Bone marrow (tissue), 2 donors: ENCODE data around the gene ARHGAP22.

Experiments used
- DNase-seq, 2 donors: peaks; one replicate each; lab custom pipeline; 2025; lab: John Stamatoyannopoulos, UW

ARHGAP22 gene

DNA sequence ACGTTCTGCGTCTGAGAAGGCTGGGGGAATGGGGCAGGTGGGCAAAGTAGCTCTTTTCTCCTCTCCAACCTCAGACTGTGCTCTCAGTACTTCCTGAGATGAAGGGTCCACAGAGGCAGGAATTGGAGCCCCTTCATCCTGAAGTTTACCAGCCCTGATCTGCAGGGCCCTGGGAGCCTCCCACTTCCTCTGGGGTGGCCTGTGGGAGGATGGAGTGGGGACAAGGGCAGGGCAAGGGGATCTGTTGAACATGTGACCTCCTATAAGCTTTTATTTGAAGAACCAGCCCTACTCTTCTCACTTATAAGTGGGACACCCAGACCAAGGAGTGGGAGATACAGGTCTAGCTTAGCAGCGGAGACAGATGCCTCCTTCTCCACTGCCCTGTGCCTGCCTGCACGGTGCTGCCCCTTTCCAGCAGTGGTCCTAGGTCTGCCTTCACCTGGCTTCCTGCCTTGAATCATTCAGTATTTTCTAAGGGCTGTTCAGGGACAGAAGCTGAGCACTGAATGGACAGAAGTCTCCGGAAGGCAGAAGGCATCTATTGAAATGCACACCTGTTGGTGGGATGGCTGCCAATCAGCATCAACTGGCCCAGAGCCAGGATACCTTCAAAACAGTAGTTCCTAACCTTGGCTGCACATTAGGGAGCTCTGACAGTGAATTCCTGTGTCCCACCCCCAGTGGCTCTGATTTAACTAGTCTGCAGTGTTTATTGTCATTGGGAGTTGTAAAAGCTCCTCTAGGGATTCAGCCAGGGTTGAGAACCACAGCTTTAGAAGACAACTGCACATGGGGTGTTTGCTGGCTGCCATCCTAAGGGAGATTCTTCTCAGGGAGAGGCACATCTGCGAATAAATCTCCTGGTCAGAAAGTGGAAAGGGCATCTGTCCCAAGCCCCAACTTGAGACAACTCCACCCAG lies 2.7 kb upstream of the ARHGAP22 start:
- no peak for DNase-seq

DNA sequence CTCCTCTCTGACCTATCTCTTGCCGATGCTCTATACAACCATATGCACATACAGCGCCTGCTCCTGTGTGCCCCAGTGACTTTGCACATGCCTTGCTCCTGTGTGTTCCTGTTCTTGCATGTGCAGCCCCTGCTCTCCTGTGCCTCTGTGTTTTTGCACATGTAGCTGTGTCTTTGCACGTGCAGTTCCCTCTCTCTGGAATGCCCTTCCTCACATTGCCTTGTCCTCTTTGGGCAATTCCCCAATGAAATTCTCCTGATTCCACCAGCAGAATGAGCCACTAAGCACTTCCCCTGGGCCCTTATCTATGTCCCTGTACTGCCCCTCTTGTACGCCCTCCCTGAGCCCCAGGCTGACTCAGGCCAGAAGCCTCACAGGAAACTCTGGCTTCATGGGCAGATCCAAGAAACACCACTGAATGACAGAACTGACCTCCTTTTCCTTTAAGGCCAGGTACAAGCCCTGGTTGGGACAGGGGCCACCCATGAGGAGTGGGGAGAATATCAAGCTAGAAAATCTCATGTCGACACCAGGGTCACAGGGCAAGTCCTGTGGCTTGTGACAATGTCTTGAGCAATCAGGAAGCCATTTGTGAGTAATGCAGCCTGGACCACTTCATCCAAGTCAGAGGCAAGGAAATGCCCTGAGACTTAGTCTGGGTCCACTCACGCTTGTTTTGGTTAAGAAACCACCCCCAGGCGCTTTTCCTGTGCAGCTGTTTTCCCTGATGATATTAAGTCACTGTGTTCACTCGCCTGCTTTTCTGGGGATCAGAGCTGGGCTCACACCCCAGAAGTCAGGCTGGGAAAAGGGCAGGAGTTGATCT lies 1.9 kb upstream of the ARHGAP22 start:
- peak; percentile 35 to 88 for DNase-seq

DNA sequence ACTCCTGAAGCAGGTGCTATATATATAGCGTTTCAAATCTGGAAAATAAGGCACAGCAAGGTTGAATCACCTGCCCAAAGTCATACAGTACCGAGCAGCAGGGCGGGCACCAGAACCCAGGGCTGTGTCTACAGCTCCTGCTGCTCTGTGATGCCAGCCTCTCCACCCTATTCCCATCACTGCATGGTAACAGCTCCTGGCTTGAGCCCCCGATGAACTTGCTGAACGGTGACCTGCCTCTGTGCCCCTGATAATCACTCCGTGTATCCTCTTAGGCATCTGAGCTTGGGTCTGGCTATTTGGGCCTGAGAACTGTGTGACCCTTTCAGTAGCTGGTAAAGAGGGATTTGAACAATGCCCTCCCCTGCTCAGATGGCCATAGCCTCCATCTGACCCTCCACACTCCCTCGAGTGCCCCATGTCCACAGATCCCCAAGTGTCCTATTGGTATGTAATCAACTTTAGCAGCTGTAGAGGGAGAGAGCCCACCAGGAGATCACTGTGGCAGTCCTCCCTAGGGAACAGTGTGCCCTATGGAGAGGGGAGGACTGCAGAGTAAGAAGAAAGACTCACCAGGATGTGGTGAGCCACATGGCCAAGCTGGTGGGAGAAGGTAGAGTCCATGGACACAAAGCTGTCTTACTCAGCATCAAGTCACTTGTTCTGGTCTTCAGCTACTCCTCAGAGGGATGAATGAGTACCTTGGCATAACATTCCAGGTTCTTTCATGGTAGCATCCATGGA lies 1.1 kb upstream of the ARHGAP22 start:
- DNase-seq = peak in 1 of 2 donors; percentile 7

DNA sequence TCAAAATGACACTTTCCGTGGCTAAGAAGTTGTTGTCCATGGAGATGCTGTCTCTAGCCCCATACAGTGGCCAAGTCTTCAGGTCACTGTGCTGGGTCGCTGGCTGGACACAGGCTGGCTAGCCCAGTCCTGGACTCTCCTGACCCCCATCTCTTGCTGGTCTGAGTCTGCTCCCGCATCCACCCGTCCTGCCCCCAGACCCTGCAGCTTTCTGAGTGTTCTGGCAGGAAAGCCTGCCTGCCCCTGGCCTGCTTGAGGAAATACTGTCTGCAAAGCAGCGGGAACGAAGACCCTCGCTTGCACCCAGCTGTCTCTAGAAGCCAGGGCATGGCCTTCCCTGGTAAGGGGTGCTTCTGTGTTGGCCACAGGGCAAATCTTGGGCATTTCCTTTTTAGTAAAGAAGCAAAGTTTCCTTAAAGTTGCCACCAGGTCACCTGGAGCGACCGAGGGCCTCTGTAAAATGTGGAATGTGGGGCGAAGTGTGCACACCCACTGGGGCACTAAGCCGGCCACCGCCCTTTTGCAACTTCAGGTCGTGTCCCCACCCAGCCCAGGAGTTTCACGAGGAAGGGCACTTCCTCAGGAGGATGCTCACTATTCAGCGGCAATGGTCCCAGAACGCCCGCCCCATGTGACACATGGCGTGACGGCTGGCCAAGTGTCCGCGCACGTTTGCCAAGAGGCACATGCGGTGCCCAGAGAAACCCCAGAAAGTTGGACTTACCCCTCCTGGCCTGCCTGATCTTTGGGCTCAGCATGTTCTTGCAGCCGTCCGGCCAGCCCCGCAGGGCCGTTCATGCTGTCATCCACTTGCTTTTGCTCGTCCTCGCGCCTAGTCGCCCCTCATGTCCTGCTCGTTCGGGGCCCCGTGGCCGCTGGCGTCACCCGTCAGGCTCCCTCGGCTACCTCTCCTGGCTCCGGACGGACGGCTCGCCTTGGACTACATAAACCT lies 558 bp downstream of the ARHGAP22 start:
- no peak for DNase-seq

DNA sequence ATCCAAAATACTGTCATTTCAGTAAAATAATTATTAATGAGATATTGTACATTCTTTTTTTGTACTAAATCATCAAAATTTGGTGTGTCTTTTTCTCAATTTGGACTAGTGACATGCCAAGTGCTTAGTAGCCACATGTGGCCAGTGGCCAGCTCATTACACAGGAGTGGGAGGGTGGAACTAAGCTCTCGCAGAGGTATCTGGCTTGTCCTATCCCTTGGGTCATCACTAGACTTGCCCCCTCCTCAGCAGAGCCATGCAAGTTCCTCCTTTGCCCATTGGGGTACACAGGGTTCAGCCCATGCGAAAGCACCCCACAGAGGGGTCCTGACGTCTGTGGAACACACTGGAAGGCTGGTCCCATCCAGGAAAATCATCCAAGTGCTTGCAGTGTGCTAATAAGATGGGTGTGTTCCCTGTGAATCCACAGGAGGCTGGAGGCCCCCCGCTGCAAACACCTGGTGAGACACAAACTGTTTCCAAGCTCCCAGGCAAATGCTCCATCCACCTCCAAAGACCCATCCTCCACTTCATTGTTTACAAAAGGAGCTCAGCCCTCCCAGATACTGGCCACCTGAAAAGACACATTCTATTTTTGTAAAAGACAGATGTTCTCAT lies 1.3 kb downstream of the ARHGAP22 start:
- DNase-seq = no peak

DNA sequence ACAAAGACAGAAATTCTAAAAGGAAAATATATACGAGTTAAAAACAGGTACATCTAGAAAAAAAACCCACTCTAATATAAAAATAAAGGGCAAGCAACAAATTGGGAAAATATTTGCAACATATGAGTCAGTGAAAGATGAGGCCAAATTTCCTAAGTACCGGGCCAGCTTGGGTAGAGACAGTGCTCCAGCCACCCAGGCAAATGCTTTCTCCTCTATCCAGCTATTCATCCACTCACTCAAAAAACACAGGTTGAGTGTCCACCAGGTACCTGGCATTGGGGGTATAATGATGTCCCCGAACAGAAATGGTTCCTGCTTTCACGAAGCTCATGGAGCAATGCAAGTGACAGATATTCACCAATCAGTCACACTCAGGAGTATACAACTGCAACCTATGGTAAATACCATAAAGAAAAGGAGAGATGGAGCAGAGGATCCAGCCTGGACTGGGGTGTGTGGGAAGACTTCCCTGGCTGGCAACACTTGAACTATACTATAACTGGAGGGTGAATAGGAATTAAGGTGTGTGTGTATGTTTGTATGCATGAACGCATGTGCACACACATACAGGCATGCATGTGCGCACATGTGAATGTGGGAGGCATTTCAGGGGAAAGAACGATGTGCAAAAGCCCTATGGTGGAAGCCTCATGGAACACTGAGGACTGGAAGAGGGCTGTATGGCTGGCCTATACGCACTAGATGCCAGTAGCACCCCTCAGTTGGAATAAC lies 2.3 kb downstream of the ARHGAP22 start:
- DNase-seq = no peak

DNA sequence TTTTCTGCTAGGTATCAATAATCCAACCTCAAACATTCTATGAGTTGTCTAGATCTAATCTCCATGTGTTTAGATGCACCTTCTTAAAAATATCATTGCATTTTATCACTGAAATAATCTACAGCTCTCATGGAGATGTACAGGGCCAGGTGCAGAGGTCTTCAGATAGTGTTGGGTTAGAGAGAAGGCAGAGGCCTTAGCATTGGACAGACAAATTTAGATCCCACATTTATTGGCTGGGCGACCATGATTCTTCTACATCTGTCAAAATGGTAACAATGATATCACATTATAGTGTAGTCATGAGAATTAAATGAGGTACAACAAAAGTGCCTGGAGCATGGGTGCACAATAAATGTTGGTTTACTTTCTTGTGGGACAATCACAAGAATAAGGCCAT lies 3.1 kb downstream of the ARHGAP22 start:
- DNase-seq = no peak

DNA sequence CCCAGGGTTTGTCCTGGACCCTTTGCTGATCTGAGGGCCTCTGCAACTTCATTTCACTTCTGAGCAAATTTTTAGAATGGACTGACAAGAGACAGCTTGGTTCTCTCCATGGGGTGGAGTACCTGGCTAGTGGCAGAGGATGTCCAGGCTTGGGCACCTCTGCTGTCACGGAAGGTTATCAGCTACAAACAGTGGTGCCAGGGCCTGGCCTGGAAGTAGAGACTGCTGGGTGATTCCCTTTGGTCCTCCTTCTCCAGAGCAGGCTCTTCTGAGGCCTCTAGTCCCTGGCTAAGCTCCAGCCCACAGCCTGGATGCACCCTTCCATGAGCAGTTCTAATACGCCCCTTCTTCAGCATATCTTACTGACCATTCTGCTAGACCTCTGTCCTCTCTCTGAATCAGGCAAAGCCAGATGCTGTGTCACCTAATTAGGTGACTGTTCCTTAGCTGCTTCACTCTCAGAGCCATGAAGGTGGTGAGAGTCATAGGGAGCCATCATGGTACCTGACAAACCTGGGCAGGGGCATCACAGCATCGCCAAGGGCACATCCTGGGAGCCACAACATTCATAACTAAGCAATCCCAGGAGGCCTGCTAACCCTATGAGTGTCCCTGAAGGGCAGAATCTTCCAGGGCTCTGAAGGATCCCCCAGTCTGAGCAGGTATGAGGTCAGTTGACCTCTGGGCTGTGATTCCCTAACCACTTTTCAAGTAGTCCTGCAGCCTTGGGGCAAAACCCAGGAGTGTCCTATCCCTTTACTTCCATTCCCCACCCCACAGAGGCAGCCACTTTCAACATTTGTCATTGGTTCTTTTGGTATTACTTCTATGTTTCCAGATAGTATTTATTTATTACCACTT lies 4.0 kb downstream of the ARHGAP22 start:
- DNase-seq = no peak

DNA sequence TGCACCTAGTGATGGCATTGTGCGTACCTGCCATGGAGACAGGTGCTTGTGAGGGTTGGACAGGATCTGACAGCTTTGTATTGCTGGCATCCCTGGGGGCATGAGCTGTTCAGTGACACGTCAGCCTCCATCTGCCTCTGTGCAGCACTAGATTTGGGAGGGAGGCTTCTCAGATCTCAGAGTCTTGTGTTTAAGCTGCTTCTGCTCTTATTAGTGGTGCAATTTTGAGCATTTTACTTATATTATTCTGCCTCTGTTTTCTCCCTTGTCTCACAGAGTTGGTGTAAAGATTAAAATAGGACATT lies 5.1 kb downstream of the ARHGAP22 start:
- no peak for DNase-seq

DNA sequence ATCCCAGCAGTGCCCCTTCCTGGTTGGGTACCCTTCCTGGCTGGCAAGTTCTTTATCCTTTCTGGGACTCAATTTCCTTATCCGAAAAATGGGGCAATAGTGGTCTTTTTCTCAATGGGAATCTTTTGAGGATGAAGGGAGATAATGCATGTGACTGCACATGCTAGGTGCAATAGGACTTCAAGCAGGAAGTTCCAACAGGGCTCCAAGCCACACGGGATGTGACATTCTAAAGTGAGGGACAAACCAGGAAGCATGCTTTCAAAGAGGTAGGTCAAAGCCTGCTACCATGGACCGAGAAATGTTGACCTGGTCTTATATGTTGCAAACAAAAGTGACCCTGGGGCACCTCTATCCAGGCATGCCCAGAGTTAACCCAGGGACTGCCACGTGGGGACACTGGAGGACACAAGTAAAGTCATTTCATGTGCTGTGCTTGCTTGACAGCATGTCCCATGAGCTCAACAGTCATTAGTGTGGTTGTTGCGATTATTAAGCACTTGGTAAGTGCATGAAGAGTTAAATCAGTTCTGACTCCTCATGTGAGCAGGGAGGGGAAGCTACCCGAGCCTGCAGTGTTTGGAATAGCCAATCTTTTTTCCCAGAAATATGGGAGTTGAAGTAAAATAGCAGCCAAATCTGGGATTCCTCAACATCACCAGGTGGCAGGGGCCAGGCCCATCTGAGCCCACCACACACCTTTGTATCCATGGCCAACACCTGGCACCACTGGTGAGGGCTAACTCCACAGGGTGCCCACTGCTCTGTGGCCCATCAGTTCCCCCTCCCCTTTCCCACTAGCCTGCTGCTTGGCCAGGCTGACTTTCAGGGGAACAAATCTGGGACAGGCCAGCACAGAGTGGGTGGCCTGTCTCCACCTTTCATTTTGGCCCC lies 5.7 kb downstream of the ARHGAP22 start:
- no peak for DNase-seq

DNA sequence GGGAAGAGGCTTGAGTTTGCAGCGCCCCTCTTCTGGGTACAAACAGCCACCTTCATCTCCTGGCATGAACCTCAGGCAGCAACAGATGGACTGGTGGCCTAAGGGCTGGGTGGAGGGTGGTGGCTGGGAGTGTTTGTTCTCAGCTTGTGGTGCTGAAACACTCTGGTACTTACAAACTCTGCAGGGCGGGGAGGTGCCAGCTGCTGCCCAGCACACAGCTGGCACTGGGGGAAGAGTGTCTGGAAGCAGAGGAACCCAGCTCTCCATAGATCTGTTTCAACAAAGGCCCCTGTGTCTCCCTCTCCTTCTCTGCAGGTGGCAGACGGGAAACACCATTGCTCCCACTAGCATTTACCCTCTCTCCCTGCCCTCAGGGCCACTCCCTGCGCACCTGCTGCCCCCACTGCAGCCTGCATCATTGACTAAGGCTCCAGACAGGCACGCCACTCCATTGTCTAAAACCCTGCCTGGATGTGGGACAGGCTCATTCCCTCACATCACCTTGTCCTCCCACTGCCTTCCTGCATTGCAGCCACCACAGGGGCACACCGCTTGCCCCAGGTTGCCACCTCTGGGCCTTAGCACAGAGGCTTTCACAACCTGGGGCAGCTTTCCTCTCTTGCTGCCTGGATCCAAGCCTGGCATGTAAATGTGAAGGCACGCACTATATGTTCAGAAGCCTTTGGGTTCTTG lies 6.5 kb downstream of the ARHGAP22 start:
- no peak for DNase-seq

DNA sequence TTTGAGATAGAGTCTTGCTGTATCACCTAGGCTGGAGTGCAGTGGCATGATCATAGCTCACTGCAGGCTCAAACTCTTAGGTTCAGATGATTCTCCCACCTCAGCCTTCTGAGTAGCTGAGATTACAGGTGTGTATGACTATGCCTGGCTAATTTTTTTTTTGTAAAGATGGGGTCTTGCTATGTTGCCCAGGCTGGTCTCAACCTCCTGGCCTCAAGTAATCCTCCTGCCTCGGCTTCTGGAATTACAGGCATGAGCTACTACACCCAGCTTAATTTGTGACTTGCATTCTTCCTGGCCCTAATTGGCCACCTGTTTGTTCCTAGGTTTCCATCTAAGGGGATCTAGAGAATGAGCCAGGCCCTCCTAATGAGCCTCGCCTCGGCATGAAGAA lies 9.3 kb downstream of the ARHGAP22 start:
- no peak for DNase-seq

DNA sequence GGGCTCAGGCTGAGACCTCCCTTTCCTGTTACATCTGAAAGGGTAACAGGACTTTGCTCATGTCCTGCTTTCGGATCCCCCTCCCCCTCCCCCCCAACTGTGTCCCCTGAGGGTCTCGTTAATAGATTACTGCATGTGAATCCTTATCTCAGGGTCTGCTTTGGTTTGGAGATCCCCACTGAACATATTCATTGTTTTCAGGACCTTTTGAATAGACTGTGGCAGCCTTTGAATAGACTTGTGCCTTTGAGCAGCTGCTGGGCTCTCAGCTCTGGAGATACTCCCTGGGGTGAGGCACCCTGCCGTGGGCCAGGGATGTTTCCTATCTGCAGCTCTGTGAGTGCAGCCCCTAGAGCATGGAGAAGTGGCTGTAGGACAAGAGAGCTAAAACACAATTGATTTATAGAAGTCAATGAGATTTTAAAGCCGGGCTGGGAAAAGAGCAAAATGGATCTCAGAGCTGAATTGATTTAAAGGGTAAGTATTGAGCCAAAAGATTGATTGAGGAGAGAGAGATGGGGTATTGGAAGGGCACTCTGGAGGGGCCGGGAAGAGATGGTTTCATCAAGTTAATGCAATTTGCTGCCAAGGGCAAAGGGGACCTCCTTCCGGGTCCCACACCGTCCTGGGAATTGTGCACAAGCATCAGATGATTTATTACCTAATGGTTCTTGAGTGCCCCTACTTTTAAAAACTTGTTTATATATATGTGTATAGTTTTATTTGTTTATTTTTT lies 9.9 kb downstream of the ARHGAP22 start:
- no peak for DNase-seq

DNA sequence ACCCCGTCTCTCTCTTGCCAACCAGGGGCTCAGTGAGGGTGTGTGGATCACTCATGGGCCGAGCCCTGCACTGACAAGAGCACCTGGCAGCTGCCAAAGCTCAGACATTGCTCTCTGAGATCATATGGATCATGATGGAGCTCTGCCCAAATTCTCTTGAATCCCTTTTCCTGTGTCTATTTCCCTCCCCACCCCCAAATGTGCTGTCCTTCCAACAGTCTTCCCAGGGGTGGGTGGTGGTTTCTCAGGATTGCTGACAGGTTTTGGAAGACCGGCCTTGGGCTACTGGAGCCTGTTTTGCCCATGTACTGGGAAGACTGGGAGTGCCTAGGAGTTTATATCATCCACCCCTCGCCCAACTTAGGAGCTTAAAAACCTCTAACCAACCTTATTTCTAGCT lies 10.5 kb downstream of the ARHGAP22 start:
- DNase-seq = no peak

DNA sequence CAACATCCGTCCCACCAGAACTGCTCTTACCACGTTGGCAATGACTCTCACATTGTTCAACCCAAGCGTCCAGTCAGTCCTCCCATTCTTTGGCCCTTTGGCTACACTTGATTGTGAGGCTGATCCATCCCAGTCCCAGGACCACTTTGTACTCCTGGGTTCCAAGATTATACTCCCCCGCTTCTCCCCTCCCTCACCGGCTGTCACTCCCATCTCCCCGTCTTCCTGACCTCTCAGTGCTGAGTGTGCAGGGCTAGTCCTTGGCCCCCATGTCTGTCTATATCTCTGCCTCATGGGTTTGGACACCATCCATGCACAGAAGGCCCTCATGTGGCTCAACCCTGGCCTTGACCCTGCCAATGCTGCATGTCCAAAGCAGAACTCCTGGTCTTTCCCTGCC lies 12.5 kb downstream of the ARHGAP22 start:
- DNase-seq = no peak

DNA sequence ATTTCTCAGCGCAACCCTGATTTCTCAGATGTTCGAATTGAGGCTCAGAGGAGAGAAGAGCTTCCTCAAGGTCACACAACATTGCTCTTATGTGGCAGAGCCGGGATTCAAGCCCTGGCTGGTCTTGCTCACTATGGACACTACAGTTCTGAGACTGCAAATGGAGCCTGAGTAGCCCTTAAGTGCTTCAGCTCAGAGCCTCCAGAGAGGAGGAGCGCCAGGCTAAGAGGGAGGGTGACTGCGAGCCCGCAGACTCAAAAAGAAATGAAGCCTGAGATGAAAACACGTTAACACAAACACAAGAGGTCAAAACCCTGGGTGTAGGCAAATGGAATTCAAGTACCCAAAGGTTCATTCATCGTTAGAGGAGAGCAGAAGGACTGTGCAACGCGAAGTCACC lies 13.9 kb downstream of the ARHGAP22 start:
- DNase-seq = no peak

DNA sequence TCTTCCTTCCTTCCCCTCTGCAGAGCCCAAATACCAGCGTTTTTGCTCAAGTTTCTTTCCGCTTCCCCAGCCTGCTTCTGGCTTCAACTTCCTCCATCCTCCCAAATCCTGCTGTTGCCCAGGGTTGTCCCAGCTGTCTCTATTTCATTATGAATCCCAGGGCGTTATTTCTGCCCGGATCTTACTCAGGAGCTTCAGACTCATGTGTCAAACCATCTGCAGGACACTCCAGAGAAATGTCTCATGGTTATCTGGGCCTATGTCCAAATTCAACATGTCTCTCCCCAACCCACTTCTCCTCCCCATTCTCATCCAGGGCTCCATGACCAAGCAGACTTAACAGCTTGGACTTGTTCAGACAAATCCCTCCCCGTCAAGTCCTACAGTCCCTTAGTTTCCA lies 15.6 kb downstream of the ARHGAP22 start:
- DNase-seq = no peak
